MG63 (cell line): ENCODE results near the gene ZNF658. TPM values are rescaled to one million over a fixed set of nuclear protein-coding genes. Genes with fewer than 3 reads are reported as not detected.
"Not testable (repeated sequence)": the region's sequence is repeated elsewhere in the genome, so short reads cannot be mapped to it uniquely, and the experiment has no call there.

ENCODE experiments used
- DNase-seq: peaks from one replicate; pipeline ENCODE4 v3.0.0-alpha.2; 2020
- H3K27me3 ChIP-seq: fragments of 250-450 bp; sonication (Bioruptor Pico); 2 replicates; pipeline ENCODE4 v1.5.1; 2020; ENCODE audit warnings: mild to moderate bottlenecking, moderate library complexity
- H3K36me3 ChIP-seq: fragments of 250-450 bp; sonication (Bioruptor Pico); 2 replicates; pipeline ENCODE4 v1.5.1; 2020; ENCODE audit warnings: mild to moderate bottlenecking, moderate library complexity
- H3K4me3 ChIP-seq: fragments of 250-450 bp; sonication (Bioruptor Pico); 2 replicates; pipeline ENCODE4 v1.5.1; 2020; ENCODE audit warnings: mild to moderate bottlenecking, moderate library complexity
- H3K9me3 ChIP-seq: fragments of 250-450 bp; sonication (Bioruptor Pico); 2 replicates; pipeline ENCODE4 v1.5.1; 2020; ENCODE audit warnings: mild to moderate bottlenecking, moderate library complexity
- total RNA-seq: library from RNA; depleted of rRNA; stranded (reverse); fragments of >200 nt; shearing (Covaris generic); gene quantifications from 2 replicates; pipeline ENCODE4 v1.2.3, GENCODE V29; 2014; ENCODE audit warnings: low replicate concordance; rRNA removed

The ZNF658 gene
- 2.9 and 5.2 TPM in 2 replicates for total RNA-seq

DNA sequence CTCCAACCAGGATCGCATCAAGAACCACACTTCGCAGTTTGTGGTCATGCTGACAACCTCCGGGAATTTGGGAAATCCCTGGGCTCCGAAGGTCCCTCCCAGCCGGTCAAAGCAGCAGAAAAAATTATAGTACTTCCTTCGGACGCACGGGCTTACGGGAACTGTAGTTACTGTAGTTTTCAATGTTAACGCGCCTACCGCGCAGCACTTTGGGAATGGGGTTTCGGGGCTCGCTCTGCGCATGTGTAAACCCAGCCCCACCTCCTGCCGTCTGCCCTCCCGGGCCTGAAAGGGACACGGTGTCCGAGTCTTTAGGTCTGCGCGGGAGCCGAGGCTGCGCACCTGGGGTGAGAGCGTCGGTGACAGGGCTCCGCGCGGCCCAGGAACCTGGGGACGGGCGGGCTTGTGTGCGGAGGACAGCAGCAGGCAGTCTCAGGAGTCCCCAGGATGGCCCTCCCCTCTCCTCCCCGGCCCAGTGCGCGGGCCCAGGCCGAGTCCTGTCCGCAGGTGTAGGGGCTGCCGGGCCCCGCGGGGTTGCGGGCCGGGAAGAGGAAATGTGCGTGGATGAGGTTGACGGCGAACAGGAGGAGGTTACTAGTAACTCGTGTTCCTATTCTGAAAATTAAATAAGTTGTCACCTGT, at the start of gene ZNF658:
ZNF658 (plus strand) TSS at position 236 of the 642 bp plus-strand sequence. CDS start 2,837 bp downstream, outside the sequence.
- DNase-seq, result peak; percentile 78

GRCh38 chr9:66861732-66862131, 38.8 kb upstream of the ZNF658 start:
- H3K36me3 ChIP-seq, H3K27me3 ChIP-seq, DNase-seq, H3K4me3 ChIP-seq, H3K9me3 ChIP-seq: not testable (repeated sequence)

More for the DNA sequence above, at the start of gene ZNF658:
- H3K9me3 ChIP-seq, H3K27me3 ChIP-seq, H3K36me3 ChIP-seq: not testable (repeated sequence)
- H3K4me3 ChIP-seq, result peak within 1 kb of the TSS; percentile 49

GRCh38 chr9:66868660-66869059, 31.9 kb upstream of the ZNF658 start:
- not testable (repeated sequence) for H3K36me3 ChIP-seq, H3K9me3 ChIP-seq, H3K27me3 ChIP-seq, H3K4me3 ChIP-seq
- DNase-seq, result peak; percentile 11

DNA sequence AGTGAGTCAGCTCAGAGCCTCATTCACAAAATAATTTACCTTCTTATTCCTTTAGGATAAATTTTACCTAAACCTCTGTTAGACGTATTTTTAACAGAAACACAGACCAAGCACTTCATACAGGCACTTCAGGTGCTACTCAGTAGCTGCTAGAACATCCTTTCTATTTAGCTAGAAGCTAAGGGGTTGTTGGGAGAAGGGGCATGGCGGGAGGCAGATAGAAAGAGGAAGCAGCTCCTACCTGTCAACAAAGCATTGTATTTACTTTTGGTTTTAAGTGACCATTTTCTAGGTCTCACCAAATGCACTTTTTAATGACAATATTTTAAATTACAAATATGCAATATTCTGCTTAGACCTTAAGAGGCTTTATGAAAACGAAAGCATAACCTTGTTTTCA, 19.9 kb upstream of the ZNF658 start:
- H3K4me3 ChIP-seq, H3K36me3 ChIP-seq, H3K27me3 ChIP-seq, H3K9me3 ChIP-seq, DNase-seq: not testable (repeated sequence)

DNA sequence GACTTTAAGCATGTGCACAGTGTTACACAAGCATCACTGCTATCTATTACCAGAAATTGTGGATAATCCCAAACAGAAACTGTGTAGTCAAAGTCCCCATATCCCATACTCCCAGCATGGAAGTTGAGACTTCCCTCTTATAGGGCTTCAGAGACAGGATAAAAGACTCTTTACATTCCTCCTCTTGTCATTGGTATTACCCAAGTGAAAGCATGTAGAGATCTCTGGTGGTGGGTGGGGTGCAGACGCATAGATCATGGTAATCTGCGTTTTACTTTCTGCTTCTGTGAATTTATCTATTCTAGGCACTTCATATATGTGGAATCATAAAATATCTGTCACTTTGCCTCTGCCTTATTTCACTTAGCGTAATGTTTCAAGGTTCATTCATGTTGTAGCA, 18.7 kb upstream of the ZNF658 start:
- not testable (repeated sequence) for H3K4me3 ChIP-seq, DNase-seq, H3K9me3 ChIP-seq, H3K27me3 ChIP-seq, H3K36me3 ChIP-seq

DNA sequence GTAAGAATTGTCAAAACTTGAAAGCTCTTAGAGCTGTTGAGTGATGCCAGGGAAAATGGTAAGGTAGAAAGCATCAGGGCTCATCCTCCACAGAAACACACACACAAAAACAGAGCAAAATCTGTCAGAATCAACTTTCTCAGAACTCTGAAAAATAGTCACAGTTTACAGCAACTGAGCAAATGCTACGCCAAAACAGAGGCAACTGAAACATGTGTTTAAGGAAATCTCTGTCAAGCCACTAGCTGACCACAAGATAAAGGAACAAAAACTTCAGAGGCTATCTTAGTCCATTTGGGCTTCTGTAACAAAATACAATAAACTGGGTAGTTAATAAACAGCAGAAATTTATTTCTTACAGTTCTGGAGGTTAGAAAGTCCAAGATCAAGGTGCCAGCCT, 10.2 kb upstream of the ZNF658 start:
- not testable (repeated sequence) for H3K9me3 ChIP-seq, H3K4me3 ChIP-seq, H3K27me3 ChIP-seq, H3K36me3 ChIP-seq, DNase-seq

DNA sequence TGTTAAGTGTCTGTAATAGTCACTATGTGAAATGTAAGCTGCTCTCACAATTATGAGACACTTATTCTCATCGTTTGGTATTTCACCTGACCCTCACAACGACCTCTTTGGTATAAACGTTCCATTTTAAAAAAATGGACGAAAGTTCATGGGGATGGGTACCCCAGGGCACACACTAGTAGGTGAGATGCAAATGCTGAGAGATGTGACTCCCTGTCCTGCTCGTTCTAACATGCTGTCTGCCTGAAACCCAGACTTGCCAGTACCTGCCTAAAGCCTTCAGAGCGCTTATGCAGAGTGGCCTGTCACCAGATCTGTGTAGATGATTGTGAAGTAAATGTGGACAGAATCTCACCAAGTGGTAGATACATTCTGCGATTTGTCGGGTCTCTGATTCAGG, 616 bp downstream of the ZNF658 start:
- peak overlapping the region; percentile 49 for H3K4me3 ChIP-seq
- not testable (repeated sequence) for H3K9me3 ChIP-seq, H3K36me3 ChIP-seq, H3K27me3 ChIP-seq, DNase-seq

DNA sequence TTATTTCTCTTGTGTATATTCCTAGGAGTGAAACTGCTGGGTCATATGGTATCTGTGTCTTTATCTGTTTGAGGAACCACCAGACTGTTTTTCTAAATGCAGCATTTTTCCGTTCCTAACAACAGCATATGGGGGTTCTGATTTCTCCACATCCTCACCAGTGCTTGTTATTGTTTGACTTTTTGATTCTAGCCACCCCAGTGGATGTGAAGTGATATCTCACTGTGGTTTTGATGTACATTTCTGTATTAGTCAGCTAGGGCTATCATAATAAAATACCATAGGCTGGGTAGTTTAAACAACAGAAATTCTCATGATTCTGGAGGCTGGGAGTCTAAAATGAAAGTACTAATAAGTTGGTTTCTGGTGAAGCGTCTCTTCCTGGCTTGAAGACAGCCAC, 9.0 kb downstream of the ZNF658 start:
- not testable (repeated sequence) for DNase-seq, H3K4me3 ChIP-seq

DNA sequence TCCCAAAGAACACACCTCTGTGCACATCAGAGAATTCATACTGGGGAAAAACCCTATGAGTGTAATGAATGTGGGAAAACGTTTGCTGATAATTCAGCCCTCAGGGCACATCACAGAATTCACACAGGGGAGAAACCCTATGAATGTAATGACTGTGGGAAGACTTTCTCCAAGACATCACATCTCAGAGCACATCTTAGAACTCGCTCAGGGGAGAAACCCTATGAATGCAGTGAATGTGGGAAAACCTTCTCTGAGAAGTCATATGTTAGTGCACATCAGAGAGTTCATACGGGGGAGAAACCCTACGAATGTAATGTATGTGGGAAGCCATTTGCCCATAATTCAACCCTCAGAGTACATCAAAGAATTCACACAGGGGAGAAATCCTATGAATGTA, 19.5 kb downstream of the ZNF658 start:
- H3K27me3 ChIP-seq, result not testable (repeated sequence)

More for the DNA sequence above, 9.0 kb downstream of the ZNF658 start:
- not testable (repeated sequence) for H3K36me3 ChIP-seq, H3K27me3 ChIP-seq, H3K9me3 ChIP-seq

DNA sequence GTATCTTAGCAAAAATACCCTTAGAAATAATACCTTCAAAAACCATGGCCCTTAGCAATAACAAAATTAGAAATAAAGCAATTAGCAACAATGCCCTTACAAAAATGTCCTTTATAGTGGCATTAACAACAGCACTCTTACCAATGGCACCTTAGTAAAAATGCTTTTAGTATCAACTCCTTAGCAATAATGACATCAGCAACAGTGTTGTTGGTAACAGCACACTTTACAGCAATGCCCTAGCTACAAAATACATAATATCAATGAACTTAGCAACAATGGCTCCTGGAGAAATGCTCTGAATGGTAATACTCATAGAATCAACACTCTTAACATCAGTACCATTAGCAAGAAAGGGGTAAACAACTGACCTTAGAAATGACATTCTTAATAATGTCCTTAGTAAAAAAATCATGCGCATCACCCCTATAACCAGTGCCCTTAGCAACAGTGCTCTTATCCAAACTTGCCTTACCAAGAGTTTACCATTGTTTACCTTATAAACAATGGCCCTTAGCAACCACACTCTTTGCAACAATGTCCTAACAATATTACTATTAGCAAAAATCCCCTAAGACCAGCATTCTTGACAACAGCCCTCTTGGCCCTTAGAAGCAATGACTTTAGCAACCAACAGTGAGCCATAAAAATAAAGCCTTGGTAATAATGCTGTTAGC, 35.8 kb downstream of the ZNF658 start:
- not testable (repeated sequence) for H3K27me3 ChIP-seq, H3K9me3 ChIP-seq, H3K4me3 ChIP-seq, H3K36me3 ChIP-seq, DNase-seq

More for the DNA sequence above, 19.5 kb downstream of the ZNF658 start:
- DNase-seq, H3K4me3 ChIP-seq, H3K36me3 ChIP-seq, H3K9me3 ChIP-seq: not testable (repeated sequence)

- not testable (repeated sequence) for H3K9me3 ChIP-seq
Measured at GRCh38 chr9:66937662-66938061, 37.1 kb downstream of the ZNF658 start.

DNA sequence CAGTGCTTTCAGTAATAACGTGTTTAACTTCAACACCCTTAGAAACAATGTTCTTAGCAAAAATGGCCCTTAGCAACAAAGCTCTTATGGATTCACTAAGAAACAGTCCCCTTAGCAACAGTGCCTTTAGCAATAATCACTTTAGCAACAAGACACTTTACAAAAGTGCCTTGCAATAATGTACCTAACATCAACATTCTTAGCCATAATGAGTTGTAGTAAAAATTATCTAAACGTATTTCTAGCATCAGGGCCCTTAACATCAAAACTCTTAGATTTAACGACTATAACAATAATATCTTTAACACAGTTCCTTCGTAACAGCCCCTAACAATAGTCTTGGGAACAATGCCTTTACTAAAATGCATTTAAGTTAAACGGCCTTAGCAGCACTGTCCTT, 37.8 kb downstream of the ZNF658 start:
- not testable (repeated sequence) for DNase-seq, H3K9me3 ChIP-seq, H3K36me3 ChIP-seq, H3K4me3 ChIP-seq, H3K27me3 ChIP-seq

More at GRCh38 chr9:66937662-66938061, 37.1 kb downstream of the ZNF658 start:
- H3K27me3 ChIP-seq, H3K4me3 ChIP-seq, DNase-seq, H3K36me3 ChIP-seq: not testable (repeated sequence)

DNA sequence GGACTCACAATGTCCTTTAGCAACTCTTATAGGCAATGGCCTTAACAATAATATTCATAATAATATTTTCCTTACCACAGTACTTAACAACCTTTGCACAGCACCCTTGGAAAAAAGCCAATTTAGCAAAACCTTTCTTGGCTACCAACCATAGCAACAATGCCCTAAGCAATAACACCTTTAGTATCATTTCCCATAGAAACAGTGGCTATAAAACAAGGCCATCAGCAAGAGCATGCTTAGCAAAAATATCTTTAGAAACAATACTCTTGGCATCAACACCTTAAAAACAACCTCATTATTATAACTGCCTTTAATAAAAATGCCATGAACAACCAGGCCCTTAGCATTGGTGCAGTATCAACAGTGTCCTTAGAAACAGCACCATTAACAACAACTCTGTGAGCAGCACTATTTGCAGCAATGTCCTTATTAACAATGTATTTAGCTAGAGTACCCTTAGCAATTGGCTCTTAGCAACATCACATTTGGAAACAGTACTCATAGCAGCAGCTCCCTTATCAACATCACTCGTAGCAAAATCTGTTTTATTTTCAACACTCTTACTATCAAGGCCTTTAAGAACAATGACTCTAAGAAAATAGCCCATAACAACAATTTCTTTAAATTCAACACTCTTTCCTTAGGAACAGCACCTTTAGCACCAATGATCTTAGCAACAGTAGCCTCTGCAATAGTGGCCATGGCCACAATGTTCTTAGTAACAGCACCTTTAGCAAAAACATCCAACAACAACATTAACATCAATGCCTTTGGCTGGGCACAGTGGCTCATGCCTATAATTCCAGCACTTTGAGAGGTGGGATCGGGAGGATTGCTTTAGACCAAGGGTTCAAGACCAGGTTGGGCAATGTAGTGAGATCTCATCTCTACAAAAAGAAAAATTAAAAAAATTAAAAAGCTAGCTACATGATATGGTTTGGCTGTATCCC, 39.6 kb downstream of the ZNF658 start:
- DNase-seq, H3K36me3 ChIP-seq, H3K4me3 ChIP-seq, H3K9me3 ChIP-seq, H3K27me3 ChIP-seq: not testable (repeated sequence)

DNA sequence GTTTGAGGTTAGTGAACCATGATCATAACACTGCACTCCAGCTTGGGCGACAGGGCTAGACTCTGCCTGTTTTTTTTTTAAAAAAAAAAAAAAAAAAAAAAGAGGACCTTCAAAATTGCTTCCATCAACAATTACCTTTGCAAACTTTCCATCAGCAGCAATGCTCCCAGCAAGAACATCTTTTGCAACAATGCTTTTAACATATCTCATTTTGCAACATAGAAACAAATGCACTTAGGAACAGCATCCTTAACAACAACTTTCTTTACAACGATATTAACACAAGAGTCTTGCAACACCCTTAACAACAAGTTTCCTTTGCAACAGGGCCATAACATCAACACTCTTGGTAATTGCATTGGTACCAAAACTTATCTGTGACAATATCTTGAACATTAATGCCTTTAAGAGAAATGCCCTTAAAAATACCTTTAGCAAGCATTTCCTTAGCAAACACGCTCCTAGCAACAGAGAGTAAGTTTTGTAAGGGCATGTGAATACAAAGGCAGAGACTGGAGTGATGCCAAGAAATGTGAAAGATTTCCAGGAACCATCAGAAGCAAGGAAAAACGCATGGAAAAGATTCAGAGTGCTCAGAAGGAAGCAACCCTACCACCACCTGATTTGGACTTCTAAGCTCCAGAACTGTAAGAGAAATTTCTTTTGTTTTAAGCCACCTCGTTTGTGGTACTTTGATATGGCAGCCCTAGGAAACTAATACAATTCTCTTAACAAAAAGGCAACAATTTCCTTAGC, 42.1 kb downstream of the ZNF658 start:
- DNase-seq, H3K36me3 ChIP-seq, H3K9me3 ChIP-seq, H3K4me3 ChIP-seq, H3K27me3 ChIP-seq: not testable (repeated sequence)

DNA sequence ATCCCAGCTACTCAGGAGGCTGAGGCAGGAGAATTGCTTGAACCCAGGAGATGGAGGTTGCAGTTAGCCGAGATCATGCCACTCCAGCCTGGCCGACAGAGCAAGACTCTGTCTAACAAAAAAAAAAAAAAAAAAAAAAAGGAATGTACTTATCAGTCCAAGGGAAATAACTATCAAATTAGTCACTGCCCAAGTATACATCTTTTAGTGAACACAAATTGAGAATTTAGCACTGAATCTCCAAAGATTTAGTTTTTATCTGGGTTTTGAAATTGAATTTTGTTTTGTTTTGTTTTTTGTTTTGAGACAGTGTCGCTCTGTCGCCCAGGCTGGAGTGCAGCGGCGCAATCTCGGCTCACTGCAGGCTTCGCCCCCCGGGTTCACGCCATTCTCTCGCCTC, 52.1 kb downstream of the ZNF658 start:
- H3K4me3 ChIP-seq, DNase-seq, H3K27me3 ChIP-seq, H3K36me3 ChIP-seq, H3K9me3 ChIP-seq: not testable (repeated sequence)
